Kidney tubule cell (primary cell): Measurements from ENCODE around the gene SIM2.

Source experiments
- DNase-seq: peaks from one replicate; pipeline ENCODE4 v3.0.0-alpha.2; 2018; ENCODE audit warnings: low spot score

The SIM2 gene

DNA sequence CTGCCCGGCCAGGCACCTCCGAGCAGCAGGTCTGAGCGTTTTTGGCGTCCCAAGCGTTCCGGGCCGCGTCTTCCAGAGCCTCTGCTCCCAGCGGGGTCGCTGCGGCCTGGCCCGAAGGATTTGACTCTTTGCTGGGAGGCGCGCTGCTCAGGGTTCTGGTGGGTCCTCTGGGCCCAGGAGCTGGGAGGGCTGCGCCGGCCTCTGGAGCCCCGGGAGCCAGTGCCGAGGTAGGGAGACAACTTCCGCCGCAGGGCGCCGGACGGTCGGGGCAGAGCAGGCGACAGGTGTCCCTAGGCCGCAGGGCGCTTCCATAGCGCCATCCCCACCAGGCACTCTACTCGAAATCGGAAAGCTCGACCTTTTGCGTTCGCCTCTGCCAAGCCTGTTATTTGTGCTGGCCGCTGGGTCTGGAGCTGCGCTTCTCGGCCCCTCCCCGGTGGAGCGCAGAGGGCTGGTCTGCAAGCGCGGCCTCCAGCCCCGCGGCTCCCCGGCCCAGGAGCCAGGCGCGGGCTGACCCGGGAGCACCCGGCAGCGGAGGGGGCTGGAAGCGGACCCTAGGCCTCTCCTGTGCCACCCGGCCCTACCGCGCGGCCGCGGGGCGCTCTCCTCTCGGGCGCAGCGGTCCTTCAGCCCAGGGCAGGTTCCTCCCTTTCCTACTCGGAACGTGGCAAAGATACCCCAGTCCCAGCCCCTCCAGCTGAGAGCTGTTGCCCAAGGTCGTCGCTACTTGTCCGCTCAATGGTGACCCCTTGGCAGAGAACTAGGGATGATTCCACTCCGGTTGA is 2.2 kb downstream of the SIM2 start:
- peak; percentile 23 for DNase-seq

DNA sequence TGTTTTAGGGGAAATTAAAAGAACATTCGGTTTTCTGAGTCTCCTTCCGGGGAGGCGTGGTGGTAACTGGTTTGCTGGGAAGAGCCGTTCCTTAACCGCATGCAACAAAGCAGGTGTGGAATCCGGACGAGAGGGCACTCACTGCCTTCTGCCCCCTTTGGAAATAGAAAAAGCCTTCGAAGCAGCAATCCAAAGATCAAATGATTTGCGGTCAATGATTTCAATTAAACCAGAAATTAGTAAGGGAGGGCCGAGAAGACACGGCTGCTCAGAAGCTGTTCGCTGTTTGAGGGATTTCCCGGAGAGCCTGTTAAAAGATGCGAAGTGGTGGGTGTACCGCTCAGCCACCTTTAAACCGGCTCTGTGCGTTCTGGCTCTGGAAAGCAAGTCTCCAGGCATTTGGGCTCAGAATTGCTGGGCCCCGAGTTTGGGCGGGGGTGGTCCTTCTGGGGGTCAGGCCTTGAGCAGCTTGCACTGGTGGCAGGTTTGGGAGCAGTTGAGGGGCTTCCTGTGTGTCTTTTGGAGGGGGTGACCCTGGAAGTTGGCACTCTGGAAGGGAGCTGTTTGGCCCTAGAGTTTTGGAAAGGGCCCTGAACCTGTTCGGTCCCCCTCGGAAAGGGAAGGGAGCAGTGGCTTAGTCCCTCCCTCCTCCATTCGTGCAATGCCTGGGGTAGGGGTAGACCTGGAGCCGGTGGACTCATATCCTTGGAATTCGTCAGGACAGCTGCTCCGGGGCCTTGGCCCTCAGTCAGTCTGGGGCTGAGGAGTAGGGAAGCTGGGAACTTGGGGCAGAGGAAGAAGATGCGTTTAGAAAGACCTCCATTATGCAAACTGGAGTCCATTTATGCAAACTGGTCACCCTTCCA is 3.1 kb downstream of the SIM2 start:
- peak; percentile 79 for DNase-seq

DNA sequence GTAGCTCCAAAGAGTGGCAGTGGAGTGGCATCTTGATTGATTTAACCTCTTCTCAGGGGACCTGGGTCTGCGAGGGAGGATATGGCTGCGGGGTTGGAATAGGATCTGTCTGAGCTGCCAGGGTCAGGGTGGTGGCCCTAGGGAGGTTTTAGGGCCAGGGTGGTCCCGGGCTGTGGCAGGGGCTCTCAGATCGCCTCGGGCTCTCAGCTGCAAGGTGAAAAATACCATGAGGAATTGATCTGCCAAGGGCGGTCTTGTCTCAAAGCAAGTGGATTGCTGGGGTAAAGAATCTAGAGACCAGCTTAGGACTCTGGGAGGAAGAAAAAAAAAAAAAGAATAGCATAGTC is 3.7 kb downstream of the SIM2 start:
- DNase-seq: no peak

DNA sequence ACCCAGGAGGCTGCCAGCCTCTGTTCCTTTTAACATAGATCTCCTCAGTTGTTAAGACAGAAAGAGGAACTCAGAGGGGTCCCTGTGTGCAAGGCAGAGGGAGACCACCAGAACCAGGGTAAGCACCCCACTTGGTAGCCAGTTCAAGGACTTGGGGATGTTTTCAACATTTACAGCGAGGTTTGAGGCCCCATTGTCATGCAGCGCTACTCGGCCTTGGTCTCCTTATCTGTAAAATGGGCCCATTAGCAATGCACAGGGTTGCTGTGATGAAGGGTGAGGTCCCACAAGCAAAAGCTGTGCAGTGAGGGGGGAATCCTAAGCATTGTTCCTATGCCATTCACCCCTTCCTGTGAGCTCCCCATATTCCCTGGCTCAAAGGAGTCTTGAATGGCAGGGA is 4.2 kb downstream of the SIM2 start:
- no peak for DNase-seq

DNA sequence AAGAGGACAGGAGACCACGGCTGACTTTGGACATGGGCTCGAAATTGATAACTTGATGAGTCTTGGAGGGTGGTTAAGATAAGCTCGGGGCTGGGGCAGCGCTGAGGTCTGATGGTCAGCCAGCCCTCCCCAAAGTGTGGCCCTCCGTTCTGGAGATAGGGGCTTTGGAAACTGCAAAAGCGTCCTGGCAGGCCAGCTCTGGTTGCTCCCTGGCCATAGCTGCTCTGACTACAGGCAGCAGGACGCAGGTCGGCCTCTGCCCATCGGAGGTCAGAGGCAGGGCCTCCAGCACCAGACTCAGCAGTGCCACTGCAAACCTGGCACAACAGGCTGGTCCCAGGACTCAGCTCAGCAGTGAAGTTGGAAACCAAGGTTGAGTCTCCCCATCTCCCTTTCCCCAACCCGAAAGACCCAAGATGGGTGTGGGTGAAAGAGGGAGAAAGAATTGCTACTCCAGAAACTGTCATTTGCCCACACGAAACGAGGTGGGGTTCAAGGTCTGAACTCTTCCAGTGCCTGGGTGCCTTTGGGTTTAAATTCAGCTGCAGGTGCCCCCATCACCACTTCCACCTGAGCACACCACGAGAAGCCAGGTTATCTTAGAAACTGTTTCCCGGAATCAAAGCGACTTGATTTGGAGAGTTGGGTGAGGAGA is 4.8 kb downstream of the SIM2 start:
- peak; percentile 35 for DNase-seq

DNA sequence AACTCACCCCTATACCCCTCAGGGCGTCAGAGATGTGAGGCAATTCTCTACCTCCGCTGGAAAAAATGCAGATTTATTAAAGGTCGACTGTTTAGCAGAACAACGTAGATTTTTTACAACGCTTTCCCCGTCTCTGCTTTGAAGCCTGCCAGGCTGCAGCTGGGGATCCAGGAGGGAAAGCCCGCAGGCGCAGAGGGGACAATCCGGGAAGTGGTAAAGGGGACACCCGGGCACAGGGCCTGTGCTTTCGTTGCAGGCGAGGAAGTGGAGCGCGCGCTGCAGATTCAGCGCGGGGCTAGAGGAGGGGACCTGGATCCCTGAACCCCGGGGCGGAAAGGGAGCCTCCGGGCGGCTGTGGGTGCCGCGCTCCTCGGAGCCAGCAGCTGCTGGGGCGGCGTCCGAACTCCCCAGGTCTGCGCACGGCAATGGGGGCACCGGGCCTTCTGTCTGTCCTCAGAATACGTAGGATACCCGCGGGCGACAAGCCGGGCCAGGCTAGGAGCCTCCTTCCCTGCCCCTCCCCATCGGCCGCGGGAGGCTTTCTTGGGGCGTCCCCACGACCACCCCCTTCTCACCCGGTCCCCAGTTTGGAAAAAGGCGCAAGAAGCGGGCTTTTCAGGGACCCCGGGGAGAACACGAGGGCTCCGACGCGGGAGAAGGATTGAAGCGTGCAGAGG is 5.5 kb downstream of the SIM2 start:
- peak; percentile 23 for DNase-seq

DNA sequence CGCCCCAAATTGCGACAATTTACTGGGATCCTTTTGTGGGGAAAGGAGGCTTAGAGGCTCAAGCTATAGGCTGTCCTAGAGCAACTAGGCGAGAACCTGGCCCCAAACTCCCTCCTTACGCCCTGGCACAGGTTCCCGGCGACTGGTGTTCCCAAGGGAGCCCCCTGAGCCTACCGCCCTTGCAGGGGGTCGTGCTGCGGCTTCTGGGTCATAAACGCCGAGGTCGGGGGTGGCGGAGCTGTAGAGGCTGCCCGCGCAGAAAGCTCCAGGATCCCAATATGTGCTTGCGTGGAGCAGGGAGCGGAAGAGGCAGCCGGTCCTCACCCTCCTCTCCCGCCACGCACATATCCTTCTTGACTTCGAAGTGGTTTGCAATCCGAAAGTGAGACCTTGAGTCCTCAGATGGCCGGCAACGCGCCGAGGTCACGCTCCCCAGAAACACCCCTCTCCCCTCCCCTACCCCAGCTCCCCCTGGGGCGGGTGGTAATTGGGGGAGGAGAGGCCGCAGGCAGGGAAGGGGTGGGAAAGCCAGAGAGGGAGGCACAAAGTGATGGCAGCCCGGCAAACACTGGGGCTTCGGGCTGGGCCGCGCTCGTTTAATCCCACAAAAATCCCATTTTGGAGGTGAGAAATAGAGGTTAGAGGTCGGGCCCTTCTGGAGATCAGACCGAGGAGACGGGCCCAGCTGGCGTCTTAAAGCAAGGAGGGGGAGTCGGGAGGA is 6.2 kb downstream of the SIM2 start:
- DNase-seq: peak; percentile 45

DNA sequence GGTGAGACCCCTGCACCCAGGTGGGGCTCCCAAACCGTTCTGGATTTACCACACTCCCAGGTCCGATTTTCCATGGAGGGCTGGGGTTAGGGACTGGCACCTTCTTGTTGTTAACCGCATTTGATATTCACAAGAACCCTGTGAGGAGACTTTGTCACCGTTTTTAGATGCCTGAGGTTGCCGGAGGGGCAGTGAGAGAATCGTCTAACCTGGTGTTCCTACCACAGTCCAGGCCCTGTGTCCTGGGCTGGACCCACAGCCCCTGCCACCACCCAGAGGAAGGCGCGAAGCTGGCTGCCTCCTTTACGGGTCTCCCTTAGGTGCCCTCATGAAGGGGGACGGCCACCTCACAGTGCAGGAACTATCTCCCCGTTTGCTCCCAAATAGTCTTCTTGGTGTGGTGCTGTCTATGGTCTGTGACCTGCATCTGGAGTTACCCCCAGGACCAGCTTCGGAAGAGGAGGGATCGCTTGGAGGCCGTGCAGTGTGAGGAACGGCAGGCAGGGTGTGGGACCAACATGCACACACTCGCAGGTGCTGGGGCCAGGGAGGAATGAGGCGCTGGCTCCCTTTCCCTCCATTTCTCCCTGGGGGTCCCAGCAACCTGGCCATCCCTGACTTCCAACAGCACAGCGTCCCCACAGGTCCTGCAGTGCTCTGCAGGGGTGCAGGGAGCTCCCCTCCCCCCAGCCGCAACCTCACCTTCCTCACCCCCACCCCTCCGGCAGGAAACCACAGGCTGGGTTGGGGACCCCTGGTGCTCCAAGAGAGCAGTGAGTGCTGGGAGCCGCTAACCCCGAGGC is 7.0 kb downstream of the SIM2 start:
- DNase-seq: peak; percentile 61

DNA sequence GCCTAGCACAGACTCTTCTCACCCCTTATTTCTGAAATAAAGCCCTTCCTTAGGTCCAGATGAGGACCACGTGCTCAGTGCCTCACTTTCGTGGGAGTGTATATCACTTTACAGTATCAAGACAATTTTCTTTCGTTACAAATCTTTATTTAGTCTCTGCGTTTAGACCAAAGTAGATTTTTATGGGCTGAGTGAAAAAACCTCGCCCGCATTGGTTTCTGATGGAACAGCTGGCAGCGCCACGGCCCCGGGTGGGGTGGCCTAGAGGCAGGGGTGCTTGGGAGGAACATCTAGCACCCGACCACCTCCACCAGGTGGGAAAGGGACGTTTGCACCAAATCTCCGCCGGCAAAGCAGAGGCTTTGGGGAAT is 7.6 kb downstream of the SIM2 start:
- DNase-seq: no peak

DNA sequence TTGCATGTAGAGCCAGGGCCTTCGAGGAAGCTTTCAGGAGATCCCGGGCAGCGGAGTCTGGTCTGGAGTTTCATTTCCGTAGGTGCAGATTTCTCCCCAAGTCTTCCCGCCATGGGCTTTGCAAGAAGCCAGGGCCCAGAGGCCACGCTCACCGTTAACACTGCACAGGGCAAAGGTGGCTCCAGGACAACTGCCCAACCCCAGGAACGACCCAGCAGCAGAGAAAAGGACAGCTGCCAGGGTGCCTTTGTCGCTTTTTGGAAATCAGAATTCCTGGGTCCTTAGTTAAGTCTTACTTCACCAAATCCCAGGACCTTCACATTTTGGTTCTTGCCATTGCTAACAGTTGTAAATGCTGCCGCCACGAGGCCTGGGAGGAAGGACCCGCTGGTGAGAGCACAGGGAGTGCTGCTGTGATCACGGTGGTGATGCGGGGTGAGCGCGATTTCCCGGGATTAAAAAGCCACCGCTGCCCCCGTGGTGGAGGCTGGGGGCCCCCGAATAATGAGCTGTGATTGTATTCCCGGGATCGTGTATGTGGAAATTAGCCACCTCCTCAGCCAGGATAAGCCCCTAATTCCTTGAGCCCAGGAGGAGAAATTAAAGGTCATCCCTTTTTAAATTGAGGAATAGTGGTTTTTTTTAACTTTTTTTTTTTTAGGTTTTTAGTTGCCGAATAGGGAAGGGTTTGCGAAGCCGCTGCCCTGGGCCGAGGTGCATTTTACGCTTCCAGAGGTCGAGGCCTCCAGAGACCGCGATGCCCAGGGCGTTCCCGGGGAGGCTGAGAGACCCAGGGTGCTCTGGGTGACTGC is 8.2 kb downstream of the SIM2 start:
- peak; percentile 62 for DNase-seq

DNA sequence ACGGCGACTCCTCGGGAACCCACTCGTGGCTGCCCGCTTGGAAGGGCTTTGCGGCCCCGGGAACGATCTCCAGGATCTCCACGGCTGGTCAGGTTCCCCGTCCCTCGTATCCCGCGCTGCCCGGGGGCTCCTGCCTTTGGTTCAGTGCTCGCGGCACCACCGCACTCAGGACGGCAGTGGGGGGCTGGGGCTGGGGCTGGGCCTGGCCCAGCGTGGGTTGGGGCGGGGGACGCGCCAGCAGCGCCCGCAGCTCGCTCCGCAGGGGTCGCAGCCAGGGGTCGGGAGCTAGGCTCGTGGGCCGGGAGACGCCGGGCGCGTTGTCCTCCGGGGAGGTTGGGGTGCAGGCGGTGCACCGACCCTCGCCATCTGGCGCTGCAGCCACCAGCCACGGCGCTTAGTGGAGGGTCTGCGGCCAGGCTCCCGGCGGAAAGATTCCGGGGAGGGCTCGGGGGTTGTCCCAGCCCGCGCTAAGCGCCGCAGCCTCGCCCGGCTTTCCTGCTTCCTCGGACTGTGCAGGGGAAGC is 8.9 kb downstream of the SIM2 start:
- DNase-seq: no peak

DNA sequence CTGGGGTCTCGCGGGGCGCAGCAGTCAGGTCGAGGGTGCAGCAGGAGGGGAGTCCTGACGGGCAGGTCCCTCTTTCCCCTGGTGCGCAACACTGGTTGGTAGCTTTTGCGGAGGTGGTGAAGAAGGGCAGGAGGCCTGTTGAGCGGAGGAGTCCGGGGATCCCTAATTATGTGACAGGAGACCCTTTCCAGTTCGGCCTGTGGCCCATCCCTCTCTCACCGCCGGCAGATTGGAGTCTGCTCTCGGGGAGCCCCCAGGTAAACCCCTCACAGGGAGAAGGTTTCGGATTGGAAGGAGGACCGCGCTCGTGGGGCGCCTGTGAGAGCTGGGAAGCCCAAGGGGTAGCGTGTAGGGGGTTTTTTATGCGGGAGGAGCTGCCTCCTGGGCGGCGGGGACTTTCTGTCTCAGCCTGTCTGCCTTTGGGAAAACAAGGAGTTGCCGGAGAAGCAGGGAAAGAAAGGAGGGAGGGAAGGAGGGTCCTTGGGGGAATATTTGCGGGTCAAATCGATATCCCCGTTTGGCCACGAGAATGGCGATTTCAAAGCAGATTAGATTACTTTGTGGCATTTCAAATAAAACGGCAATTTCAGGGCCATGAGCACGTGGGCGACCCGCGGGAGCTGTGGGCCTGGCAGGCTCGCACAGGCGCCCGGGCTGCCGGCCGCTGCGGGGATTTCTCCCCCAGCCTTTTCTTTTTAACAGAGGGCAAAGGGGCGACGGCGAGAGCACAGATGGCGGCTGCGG is 9.5 kb downstream of the SIM2 start:
- DNase-seq: peak; percentile 30

DNA sequence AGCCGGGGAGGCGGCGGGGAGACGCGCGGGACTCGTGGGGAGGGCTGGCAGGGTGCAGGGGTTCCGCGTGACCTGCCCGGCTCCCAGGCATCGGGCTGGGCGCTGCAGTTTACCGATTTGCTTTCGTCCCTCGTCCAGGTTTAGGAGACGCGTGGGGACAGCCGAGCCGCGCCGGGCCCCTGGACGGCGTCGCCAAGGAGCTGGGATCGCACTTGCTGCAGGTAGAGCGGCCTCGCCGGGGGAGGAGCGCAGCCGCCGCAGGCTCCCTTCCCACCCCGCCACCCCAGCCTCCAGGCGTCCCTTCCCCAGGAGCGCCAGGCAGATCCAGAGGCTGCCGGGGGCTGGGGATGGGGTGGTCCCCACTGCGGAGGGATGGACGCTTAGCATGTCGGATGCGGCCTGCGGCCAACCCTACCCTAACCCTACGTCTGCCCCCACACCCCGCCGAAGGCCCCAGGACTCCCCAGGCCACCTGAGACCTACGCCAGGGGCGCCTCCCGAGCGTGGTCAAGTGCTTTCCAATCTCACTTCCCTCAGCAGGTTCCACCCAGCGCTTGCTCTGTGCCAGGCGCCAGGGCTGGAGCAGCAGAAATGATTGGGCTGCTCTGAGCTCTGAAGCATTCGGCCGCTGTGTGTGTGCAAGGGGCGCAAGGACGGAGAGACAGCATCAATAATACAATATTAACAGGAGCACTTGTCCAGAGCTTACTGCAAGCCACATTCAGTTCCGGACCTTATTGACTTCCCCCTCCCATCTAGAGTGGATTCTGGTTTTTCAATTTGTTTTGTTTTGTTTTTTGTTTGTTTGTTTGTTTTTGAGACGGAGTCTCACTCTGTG is 10.3 kb downstream of the SIM2 start:
- DNase-seq: peak; percentile 40

DNA sequence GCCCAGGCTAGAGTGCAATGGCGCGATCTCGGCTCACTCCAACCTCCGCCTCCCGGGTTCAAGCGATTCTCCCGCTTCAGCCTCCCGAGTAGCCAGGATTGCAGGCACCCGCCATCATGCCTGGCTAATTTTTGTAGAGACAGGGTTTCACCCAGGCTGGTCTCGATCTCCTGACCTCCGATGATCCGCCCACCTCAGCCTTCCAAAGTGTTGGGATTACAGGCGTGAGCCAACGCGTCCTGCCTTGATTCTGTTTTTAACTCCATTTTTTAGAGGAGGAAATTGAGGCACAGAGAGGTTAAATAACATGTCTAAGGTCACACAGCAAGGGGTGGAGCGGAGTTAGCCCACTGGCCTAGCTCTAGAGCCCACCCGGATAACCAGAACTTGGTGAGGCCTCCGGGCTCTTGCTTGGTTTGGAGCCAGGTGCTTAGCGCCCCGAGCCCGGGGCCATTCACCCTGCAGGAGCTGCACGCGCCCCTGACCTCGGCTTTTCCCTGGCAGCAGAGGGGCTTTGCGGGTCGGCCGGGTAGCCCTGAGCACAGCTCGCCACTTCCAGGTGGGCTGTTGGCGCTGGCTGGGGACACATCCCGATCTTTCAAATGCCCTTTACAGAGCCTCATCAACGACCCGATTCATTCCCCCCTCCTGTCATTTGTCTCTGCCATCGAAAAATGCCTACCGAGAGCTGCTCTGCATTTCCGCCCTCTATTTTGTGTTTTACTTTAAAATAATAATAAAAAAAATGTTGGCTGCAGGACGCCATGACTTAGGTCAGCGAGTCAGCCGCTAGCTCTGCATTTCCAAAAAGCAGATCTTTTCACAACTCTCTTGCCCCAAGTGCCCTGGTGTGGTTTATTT is 11.2 kb downstream of the SIM2 start:
- peak; percentile 37 for DNase-seq

DNA sequence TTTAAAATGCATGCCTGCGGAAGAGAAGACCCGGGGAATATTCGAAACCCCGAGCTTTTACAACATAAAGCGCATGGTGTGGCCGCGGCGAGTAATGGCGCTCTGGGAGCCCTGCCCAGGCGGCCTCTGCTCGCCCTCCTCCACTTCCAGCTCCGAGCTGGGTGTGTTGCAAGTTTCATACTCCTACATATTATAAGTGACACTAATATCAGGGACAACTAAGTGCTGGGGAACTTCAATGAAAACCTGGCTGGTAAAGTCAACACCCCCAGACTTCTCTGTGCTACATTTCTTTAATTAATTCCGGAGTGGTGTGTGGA is 11.8 kb downstream of the SIM2 start:
- DNase-seq: peak; percentile 42

DNA sequence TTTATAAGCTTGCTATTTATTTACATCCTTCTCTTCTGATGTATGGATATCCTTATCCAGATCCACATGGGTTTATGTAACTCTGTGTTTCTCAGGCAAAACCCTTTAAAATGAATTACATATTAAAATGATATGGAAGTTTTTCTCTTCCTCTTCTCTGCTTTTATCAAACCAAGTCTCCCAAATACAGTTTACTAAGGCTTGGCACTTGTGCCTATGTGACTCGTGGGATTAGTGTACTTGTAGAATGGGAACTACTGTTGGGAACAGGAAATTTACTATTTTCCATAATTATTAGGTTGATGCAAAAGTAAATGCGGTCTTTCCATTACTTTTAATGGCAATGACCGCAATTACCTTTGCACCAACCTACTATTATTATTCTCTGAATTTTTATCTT is 14.8 kb downstream of the SIM2 start:
- peak; percentile 55 for DNase-seq

DNA sequence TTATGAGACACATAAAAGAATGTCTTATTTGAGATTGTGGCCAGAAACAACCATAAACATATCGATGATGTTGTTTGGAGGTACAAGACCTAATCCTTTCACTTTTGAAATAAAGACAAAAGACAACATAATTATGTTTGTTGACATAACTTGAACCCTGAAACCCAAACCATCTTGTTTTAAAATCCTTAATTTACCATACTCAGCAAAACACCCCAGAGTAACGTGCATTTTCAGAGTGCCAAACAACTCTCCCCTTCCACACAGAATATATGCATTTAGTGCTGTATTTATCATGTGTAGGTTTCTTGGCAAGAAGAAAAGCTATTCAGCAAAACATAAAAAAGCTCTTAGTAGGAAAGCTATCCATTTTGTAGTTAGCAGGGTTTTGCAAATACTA is 17.5 kb downstream of the SIM2 start:
- DNase-seq: no peak
